ENCODE results near the gene C16orf82.

The C16orf82 gene

DNA sequence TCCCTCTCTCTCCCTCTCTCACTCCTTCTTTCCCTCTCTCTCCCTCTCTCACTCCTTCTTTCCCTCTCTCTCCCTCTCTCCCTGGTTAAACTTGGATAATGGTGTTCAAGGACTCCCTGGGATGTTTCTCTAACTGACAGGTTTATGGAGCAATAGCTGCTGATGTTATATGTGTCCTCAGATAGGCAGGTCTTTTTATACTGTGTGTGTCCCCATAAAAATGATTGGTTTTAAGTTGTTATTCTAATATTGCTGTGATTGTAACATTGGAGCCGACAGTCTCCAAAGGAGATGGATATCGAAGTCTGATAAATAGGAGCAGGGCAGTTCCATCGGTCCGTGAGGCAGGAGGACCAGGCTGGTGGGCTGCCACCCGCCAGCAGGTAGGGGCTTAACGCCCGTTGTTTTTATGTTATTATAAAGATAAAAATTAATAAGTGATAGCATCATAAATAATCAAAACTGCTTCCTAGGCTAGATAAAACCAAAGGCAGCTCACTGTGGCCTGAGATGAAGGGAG, 38.1 kb upstream of the C16orf82 start:
- TF ChIP-seq, protein P1, sequence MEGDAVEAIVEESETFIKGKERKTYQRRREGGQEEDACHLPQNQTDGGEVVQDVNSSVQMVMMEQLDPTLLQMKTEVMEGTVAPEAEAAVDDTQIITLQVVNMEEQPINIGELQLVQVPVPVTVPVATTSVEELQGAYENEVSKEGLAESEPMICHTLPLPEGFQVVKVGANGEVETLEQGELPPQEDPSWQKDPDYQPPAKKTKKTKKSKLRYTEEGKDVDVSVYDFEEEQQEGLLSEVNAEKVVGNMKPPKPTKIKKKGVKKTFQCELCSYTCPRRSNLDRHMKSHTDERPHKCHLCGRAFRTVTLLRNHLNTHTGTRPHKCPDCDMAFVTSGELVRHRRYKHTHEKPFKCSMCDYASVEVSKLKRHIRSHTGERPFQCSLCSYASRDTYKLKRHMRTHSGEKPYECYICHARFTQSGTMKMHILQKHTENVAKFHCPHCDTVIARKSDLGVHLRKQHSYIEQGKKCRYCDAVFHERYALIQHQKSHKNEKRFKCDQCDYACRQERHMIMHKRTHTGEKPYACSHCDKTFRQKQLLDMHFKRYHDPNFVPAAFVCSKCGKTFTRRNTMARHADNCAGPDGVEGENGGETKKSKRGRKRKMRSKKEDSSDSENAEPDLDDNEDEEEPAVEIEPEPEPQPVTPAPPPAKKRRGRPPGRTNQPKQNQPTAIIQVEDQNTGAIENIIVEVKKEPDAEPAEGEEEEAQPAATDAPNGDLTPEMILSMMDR (IDR thresholded peaks at IDR 0.05; ENCODE audit: poor library complexity, severe bottlenecking): no peak
- no peaks in the 10 kb centered on the region for H3K27me3 ChIP-seq (ENCODE audit: insufficient read depth, poor library complexity, severe bottlenecking)
- H3K4me1 ChIP-seq (ENCODE audit: insufficient read depth, poor library complexity, severe bottlenecking): no peaks in the 10 kb centered on the region
- DNase-seq (ENCODE audit: low spot score) (no peak), ATAC-seq (ENCODE audit: low read depth) (no peak)
- H3K36me3 ChIP-seq (ENCODE audit: low read depth): no peaks in the 10 kb centered on the region
- no peak overlapping the region for H3K27ac ChIP-seq (ENCODE audit: poor library complexity, severe bottlenecking)
- no peak overlapping the region for H3K4me3 ChIP-seq (ENCODE audit: severe bottlenecking)
- no peaks in the 10 kb centered on the region for H3K9me3 ChIP-seq (ENCODE audit: severe bottlenecking)

DNA sequence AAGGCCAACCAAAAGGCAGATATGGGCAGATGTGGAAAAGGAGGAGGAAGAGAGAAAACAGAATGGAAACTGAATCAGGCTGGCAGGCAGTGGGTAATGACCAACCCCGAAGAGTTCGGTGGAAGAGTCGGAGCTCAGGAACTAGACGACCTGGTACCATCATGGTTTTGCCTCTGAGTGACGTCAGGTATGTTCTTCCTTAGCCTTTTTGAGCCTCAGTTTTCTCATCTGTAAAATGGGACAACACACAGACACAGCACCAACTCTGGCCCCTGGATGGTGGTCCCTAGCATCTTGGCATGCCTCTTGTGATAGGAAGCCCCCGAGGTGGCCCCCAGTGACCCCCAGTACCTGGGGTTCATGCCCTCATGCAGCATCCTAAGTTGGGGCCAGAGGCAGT, 37.2 kb upstream of the C16orf82 start:
- H3K9me3 ChIP-seq (ENCODE audit: severe bottlenecking): no peaks in the 10 kb centered on the region
- H3K27ac ChIP-seq (ENCODE audit: poor library complexity, severe bottlenecking): no peak overlapping the region
- TF ChIP-seq, protein P1 (IDR thresholded peaks at IDR 0.05; ENCODE audit: poor library complexity, severe bottlenecking): no peak
- ATAC-seq (ENCODE audit: low read depth) (no peak), DNase-seq (ENCODE audit: low spot score) (no peak)
- H3K4me3 ChIP-seq (ENCODE audit: severe bottlenecking): no peak overlapping the region
- no peaks in the 10 kb centered on the region for H3K36me3 ChIP-seq (ENCODE audit: low read depth)
- H3K27me3 ChIP-seq (ENCODE audit: insufficient read depth, poor library complexity, severe bottlenecking): no peaks in the 10 kb centered on the region
- H3K4me1 ChIP-seq (ENCODE audit: insufficient read depth, poor library complexity, severe bottlenecking): no peaks in the 10 kb centered on the region

DNA sequence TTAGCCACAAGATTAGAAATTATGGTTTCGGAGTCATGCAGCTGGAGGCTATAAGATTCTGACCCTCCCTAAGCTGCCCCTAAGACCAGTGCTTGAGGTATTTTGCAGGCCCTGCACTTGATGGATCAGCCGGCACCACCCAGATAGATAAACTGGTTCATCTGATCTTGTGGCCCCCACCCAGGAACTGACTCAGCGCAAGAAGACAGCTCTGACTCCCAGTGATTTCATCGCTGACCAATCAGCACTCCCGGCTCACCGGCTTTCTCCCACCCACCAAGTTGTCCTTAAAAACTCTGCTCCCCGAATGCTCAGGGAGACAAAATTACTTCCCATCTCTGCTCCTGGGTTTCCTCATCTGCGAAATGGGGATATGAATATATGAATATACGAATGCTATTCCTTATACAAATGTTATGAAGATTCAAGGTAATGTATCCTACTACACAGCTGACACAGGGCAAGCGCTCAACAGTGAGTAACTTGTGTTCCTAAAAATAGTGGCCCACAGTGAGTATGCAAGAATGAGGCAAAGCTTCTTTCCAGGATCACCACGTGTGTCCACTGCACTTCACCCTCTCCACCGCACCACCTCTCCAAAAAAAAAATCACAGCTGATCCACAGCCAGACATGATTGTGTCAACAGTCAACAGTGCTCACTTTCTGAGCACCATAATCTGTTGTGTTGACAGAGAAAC, 33.3 kb upstream of the C16orf82 start:
- no peak for DNase-seq (ENCODE audit: low spot score)
- no peaks in the 10 kb centered on the region for H3K4me1 ChIP-seq (ENCODE audit: insufficient read depth, poor library complexity, severe bottlenecking)
- H3K9me3 ChIP-seq (ENCODE audit: severe bottlenecking): no peaks in the 10 kb centered on the region
- TF ChIP-seq, protein P1 (IDR thresholded peaks at IDR 0.05; ENCODE audit: poor library complexity, severe bottlenecking): no peak
- H3K27ac ChIP-seq (ENCODE audit: poor library complexity, severe bottlenecking): no peak overlapping the region
- no peaks in the 10 kb centered on the region for H3K27me3 ChIP-seq (ENCODE audit: insufficient read depth, poor library complexity, severe bottlenecking)
- H3K4me3 ChIP-seq (ENCODE audit: severe bottlenecking): no peak overlapping the region
- no peak for ATAC-seq (ENCODE audit: low read depth)
- H3K36me3 ChIP-seq (ENCODE audit: low read depth): no peaks in the 10 kb centered on the region

DNA sequence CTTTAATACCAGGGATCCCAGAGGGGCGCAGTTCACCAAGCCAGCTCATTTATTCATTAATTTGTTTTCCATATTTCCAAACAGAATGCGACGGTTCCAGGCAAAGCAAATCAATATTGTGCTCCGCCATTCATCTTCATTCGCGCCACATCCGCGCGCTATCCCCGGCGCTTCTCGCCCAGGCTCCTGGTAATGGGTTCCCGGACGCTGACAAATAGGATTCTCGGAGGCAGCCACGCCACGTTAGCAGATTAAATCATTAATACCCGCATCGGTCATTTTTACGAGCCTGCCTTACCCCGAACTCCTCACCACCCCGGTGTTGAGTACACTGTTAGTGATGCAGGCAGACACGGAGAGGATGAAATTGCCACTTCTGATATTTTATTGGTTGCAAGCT, 26.0 kb upstream of the C16orf82 start:
- Histone ChIP-seq H3K4me1 (ENCODE audit: insufficient read depth, poor library complexity, severe bottlenecking) (no peaks in the 10 kb centered on the region), H3K4me3 (ENCODE audit: severe bottlenecking) (no peak overlapping the region), H3K27me3 (ENCODE audit: insufficient read depth, poor library complexity, severe bottlenecking) (no peaks in the 10 kb centered on the region), H3K27ac (ENCODE audit: poor library complexity, severe bottlenecking) (no peak overlapping the region), H3K36me3 (ENCODE audit: low read depth) (no peaks in the 10 kb centered on the region), H3K9me3 (ENCODE audit: severe bottlenecking) (no peaks in the 10 kb centered on the region)
- DNase-seq (ENCODE audit: low spot score): no peak
- TF ChIP-seq, protein P1 (IDR thresholded peaks at IDR 0.05; ENCODE audit: poor library complexity, severe bottlenecking): no peak
- ATAC-seq (ENCODE audit: low read depth): no peak

- no peak overlapping the region for H3K27ac ChIP-seq (ENCODE audit: poor library complexity, severe bottlenecking)
- TF ChIP-seq, protein P1 (IDR thresholded peaks at IDR 0.05; ENCODE audit: poor library complexity, severe bottlenecking): no peak
- no peaks in the 10 kb centered on the region for H3K36me3 ChIP-seq (ENCODE audit: low read depth)
- no peaks in the 10 kb centered on the region for H3K9me3 ChIP-seq (ENCODE audit: severe bottlenecking)
- H3K4me3 ChIP-seq (ENCODE audit: severe bottlenecking): no peak overlapping the region
- DNase-seq (ENCODE audit: low spot score) (no peak), ATAC-seq (ENCODE audit: low read depth) (no peak)
- H3K27me3 ChIP-seq (ENCODE audit: insufficient read depth, poor library complexity, severe bottlenecking): no peaks in the 10 kb centered on the region
- H3K4me1 ChIP-seq (ENCODE audit: insufficient read depth, poor library complexity, severe bottlenecking): no peaks in the 10 kb centered on the region
Measured at GRCh38 chr16:27046958-27047518, 19.7 kb upstream of the C16orf82 start.

Data from RWPE2 (cell line).